ENCODE results near the gene HCST. TPM values are rescaled to one million over a fixed set of nuclear protein-coding genes. Genes with fewer than 3 reads are reported as not detected.
A peak's percentile ranks its signal among the peaks of the same experiment; 100 is the strongest.

The HCST gene
- total and polyA plus RNA-seq, 2 of the 13 experiments (the other 11 are each of a cell fraction or from before 2014, with no cell fraction given): 0.24 to 1.2 TPM

DNA sequence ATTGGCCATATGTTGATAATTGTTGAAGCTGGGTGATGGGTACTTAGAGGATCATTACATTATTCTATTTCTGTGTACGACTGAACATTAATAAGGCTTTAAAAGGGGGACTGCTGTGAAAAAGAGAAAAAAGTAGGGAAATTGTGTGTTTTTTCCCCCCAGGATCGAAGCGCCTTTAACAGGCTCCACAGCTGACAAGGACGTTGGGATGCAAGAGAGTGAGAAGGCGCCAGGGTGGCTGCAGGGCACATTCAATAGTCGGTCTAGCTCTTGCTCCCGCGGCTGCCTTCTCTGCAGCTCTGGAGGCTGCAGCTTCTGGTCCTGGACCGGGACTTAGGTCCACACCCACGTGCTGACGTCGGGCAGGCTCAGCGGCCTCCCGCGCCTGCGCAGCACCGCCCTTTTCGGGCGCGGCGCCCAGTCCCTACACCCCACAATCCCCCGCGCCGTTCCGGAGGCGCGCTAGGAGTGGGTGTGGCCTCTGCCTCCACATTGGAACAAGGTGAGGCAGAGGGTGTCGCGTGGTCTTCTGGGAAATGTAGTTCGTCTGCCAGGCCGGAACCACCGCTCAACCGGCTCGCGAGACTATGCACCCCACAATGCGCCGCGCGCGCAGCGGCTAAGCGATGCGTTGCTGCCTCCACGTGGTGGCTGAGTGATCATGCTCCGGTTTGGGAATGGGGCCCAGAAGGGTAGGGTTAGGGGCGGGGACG lies 29.0 kb downstream of the HCST start (continued):
- TF ChIP-seq ETV5 (CRISPR knock-in tag; IDR thresholded peaks at IDR 0.05; ENCODE audit: borderline replicate concordance) (peak; percentile 91), THAP8 (CRISPR knock-in tag; IDR thresholded peaks at IDR 0.05; ENCODE audit: borderline replicate concordance) (no peak), HCFC1 (IDR thresholded peaks at IDR 0.05; ENCODE audit: low read depth, low read length) (peak; percentile 96), SMARCC2 (IDR thresholded peaks at IDR 0.05) (no peak), ZNF101 (CRISPR knock-in tag; IDR thresholded peaks at IDR 0.05; ENCODE audit: borderline replicate concordance, low read depth) (no peak), SMYD3 (CRISPR knock-in tag; IDR thresholded peaks at IDR 0.05) (no peak), RNF2 (conservative IDR thresholded peaks at IDR 0.05; ENCODE audit: low read depth) (no peak; the same call in 1 of the 2 replicates), ZNF317 (CRISPR knock-in tag; IDR thresholded peaks at IDR 0.05) (no peak), ZSCAN21 (CRISPR knock-in tag; IDR thresholded peaks at IDR 0.05; ENCODE audit: borderline replicate concordance) (no peak; the same call in 1 of the 2 replicates), ZNF629 (CRISPR knock-in tag; conservative IDR thresholded peaks at IDR 0.05) (no peak), ZFY (CRISPR knock-in tag; IDR thresholded peaks at IDR 0.05) (peak; percentile 73; the same call in 1 of the 2 replicates), ZBTB3 (CRISPR knock-in tag; IDR thresholded peaks at IDR 0.05; ENCODE audit: borderline replicate concordance, low read depth) (no peak), MTF2 (CRISPR knock-in tag; IDR thresholded peaks at IDR 0.05; ENCODE audit: borderline replicate concordance) (no peak), ZNF207 (IDR thresholded peaks at IDR 0.05; ENCODE audit: borderline replicate concordance) (no peak), ISX (CRISPR knock-in tag; conservative IDR thresholded peaks at IDR 0.05) (no peak), DDIT3 (CRISPR knock-in tag; IDR thresholded peaks at IDR 0.05) (no peak), DNMT3B (CRISPR knock-in tag; conservative IDR thresholded peaks at IDR 0.05) (no peak)
- TF ChIP-seq, protein P1, sequence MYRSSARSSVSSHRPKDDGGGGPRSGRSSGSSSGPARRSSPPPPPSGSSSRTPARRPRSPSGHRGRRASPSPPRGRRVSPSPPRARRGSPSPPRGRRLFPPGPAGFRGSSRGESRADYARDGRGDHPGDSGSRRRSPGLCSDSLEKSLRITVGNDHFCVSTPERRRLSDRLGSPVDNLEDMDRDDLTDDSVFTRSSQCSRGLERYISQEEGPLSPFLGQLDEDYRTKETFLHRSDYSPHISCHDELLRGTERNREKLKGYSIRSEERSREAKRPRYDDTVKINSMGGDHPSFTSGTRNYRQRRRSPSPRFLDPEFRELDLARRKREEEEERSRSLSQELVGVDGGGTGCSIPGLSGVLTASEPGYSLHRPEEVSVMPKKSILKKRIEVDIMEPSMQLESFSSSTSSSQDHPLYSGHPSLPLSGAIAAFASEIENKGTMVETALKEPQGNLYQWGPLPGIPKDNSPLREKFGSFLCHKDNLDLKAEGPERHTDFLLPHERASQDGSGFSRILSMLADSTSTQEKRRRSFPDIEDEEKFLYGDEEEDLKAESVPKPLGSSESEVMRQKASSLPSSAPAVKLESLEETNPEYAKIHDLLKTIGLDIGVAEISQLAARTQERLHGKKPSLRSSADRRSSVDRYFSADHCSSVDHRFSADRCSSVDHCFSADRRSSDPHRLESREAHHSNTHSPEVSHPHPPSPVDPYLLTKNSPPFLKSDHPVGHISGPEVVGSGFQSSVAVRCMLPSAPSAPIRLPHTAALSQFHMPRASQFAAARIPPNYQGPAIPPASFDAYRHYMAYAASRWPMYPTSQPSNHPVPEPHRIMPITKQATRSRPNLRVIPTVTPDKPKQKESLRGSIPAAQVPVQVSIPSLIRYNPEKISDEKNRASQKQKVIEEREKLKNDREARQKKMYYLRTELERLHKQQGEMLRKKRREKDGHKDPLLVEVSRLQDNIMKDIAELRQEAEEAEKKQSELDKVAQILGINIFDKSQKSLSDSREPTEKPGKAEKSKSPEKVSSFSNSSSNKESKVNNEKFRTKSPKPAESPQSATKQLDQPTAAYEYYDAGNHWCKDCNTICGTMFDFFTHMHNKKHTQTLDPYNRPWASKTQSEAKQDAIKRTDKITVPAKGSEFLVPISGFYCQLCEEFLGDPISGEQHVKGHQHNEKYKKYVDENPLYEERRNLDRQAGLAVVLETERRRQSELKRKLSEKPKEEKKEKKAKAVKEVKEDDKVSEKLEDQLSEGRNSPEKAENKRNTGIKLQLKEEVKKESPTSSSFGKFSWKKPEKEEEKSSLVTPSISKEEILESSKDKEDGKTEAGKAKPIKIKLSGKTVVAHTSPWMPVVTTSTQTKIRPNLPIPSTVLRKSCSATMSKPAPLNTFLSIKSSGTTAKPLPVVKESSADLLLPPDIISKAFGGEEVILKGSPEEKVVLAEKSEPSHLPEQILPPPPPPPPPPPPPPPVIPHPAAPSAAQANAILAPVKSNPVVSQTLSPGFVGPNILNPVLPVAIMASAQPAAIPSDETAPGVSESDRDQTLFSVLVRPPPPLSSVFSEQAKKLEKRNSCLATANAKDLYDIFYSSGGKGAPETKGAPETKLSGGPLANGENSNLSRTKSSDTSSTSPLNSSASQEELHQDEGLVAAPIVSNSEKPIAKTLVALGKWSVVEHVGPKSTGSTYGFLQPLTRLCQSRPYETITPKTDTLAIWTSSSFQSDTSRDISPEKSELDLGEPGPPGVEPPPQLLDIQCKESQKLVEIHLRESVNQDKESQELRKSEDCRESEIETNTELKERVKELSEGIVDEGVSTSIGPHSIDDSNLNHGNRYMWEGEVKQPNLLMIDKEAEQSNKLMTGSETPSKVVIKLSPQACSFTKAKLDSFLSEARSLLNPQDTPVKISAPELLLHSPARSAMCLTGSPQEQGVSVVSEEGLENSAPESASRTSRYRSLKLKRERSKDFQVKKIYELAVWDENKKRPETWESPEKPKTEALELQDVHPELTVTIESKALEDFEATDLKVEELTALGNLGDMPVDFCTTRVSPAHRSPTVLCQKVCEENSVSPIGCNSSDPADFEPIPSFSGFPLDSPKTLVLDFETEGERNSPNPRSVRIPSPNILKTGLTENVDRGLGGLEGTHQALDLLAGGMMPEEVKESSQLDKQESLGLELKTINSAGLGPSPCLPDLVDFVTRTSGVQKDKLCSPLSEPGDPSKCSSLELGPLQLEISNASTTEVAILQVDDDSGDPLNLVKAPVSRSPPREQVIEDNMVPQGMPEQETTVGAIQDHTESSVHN (CRISPR knock-in tag; IDR thresholded peaks at IDR 0.05): 0 out of 2 replicates have a peak, but pooled peaks have one; percentile 24
- TF ChIP-seq, protein P2, sequence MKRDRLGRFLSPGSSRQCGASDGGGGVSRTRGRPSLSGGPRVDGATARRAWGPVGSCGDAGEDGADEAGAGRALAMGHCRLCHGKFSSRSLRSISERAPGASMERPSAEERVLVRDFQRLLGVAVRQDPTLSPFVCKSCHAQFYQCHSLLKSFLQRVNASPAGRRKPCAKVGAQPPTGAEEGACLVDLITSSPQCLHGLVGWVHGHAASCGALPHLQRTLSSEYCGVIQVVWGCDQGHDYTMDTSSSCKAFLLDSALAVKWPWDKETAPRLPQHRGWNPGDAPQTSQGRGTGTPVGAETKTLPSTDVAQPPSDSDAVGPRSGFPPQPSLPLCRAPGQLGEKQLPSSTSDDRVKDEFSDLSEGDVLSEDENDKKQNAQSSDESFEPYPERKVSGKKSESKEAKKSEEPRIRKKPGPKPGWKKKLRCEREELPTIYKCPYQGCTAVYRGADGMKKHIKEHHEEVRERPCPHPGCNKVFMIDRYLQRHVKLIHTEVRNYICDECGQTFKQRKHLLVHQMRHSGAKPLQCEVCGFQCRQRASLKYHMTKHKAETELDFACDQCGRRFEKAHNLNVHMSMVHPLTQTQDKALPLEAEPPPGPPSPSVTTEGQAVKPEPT (CRISPR knock-in tag; IDR thresholded peaks at IDR 0.05; ENCODE audit: low read depth): no peak
